GM21619 (cell line): Measurements from ENCODE around the gene GNL1.
"Not testable (repeated sequence)": the region's sequence is repeated elsewhere in the genome, so short reads cannot be mapped to it uniquely, and the experiment has no call there.

Experiments
- ATAC-seq: cut with Tn5 transposase; IDR thresholded peaks from one replicate; pipeline ENCODE4 v1.9.1; 2021; ENCODE audit not compliant: unreplicated experiment

The GNL1 gene

GRCh38 chr6:30533460-30534294, 22.6 kb downstream of the GNL1 start:
- ATAC-seq = no peak

DNA sequence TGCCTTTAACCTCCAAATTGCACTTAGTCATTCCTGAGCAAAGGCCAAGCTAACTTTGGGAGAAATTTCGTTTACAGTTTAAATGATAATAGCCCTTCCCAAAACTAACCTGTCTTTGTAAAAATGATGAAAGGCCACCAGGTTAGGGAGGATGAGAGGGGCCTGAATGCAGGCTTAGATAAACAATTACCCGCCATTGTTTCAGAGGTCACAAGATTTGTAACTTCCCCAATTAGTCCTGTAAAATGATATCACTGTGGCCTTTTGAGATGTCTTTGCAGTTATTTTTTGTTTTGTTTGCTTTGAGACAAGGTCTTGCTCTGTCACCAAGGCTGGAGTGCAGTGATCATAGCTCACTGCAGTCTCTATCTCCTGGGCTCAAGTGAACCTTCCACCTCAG, 26.3 kb downstream of the GNL1 start:
- ATAC-seq = no peak

GRCh38 chr6:30529349-30529875, 26.9 kb downstream of the GNL1 start:
- ATAC-seq = not testable (repeated sequence)

DNA sequence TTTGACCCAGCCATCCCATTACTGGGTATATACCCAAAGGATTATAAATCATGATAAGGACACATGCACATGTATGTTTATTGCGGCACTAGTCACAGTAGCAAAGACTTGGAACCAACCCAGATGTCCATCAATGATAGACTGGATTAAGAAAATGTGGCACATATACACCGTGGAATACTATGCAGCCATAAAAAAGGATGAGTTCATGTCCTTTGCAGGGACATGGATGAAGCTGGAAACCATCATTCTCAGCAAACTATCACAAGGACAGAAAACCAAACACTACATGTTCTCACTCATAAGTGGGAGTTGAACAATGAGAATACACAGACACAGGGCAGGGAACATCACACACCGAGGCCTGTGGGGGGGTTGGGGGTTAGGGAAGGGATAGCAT, 29.8 kb downstream of the GNL1 start:
- not testable (repeated sequence) for ATAC-seq

- ATAC-seq = not testable (repeated sequence)
These were observed 34.3 kb downstream of the GNL1 start for GRCh38 chr6:30521952-30522351.

- not testable (repeated sequence) for ATAC-seq
These were observed 35.2 kb downstream of the GNL1 start for GRCh38 chr6:30521082-30521481.

DNA sequence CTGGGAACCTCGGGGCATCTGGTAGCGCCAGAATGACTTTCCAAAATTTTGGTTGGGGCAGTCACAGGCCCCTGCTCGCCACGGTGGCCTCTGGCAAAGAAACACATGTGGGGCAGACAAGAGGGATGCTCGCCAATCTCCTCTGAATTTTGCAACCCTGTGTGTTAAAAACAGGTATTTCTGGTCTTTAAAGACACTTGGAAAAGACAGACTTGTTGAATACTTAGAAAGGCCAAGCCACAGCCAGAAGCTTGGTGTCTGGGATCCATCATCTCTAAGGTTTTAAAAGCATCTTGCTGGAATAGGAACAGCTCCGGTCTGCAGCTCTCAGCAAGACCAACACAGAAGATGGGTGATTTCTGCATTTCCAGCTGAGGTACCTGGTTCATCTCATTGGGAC, 35.8 kb downstream of the GNL1 start:
- no peak for ATAC-seq

DNA sequence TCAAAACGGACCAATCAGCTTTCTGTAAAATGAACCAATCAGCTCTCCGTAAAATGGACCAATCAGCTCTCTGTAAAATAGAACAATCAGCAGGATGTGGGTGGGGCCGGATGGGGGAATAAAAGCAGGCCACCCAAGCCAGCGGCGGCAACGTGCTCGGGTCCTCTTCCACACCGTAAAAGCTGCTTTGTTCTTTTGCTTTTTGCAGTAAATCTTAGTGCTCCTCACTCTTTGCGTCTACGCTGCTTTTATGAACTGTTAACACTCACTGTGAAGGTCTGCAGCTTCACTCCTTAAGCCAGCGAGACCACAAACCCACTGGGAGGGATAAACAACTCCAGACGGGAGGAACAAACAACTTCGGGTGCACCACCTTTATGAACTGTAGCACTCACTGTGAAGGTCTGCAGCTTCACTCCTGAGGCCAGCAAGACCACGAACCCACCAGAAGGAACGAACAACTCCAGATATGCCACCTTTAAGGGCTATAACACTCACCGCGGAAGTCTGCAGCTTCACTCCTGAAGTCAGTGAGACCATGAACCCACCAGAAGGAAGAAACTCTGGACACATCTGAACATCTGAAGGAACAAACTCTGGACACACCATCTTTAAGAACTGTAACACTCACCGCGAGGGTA, 37.7 kb downstream of the GNL1 start:
- ATAC-seq = not testable (repeated sequence)

DNA sequence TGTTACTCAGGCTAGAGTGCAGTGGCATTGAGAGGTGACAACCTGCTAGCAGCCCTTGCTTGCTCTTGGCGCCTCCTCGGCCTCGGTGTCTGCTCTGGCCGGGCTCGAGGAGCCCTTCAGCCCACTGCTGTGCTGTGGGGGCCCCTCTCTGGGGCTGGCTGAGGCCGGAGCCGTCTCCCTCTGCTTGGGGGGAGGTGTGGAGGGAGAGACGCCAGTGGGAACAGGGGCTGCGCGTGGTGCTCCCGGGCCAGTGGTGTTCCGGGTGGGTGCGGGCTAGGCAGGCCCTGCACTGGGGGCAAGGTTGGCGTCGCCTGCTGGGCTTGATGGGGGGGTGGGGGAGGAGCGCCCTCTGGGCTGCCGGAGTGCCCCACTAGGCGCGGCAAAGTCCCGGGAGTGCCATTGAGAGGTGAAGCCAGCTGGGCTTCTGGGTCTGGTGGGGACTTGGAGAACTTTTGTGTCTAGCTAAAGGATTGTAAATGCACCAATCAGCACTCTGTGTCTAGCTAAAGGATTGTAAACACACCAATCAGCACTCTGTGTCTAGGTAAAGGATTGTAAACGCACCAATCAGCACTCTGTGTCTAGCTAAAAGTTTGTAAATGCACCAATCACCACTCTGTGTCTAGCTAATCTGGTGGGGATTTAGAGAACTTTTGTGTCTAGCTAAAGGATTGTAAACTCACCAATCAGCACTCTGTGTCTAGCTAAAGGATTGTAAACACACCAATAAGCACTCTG, 38.4 kb downstream of the GNL1 start:
- not testable (repeated sequence) for ATAC-seq

DNA sequence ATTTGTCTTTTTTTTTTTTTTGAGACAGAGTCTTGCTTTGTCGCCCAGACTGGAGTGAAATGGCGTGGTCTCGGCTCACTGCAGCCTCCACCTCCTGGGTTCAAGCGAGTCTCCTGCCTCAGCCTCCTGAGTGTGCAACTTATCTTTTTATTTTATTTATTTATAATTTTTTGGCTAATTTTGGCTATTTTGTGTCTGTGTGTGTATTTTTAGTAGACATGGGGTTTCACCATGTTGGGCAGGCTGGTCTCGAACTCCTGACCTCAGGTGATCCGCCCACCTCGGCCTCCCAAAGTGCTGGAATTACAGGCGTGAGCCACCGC, 39.6 kb downstream of the GNL1 start:
- not testable (repeated sequence) for ATAC-seq

GRCh38 chr6:30515944-30516753, 40.1 kb downstream of the GNL1 start:
- peak; percentile 62 for ATAC-seq

- no peak for ATAC-seq
These were observed 41.2 kb downstream of the GNL1 start for GRCh38 chr6:30515106-30515505.

DNA sequence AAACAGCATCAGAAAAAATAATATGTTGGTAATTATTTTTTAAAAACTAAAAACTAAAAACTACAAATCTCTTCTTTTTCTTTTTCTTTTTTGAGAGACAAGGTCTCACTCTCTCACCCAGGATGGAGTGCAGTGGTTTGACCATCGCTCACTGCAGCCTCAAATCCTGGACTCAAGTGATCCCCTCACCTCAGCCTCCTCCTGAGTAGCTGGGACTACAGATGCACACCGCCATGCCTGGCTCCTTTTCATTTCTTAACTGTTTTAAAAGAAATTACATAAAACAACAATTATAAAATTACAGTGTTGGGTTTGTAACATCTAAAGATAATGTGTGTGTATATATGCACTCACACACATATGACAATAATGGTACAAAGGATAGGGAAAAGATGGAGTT, 42.8 kb downstream of the GNL1 start:
- ATAC-seq = no peak

- no peak for ATAC-seq
These were observed 45.1 kb downstream of the GNL1 start for GRCh38 chr6:30511169-30511546.

DNA sequence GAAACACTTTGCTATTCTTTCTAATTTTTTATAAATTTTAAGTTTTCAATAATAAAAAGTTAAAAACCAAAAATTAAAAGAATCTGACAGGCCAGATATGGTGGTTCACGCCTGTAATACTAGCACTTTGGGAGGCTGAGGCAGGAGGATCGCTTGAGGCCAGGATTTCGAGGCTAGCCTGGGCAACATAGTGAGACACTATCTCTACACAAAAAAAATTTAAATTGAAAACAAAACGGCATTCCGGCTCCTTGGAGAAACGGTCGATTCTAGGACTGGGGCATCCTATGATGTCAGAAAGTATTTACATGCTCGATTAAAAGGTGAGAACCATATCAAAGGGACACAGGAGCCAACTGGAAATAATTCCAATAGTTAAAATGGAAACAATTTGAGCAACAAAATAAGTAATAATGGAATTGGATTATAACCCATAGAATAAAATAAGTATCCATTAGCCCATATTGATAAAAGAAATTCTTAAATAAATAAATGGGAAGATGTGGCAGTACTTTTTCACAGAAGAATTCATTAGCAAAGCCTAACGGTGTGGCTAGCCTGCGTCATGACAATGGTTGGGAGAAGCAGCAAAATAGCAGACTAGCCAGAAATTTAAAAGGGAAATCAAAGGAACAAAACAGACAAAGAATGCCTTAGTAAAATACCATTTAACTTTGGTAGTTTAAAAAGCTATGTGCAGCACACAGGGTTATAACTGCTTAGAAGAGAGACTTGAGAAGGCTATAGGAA, 45.7 kb downstream of the GNL1 start:
- no peak for ATAC-seq

DNA sequence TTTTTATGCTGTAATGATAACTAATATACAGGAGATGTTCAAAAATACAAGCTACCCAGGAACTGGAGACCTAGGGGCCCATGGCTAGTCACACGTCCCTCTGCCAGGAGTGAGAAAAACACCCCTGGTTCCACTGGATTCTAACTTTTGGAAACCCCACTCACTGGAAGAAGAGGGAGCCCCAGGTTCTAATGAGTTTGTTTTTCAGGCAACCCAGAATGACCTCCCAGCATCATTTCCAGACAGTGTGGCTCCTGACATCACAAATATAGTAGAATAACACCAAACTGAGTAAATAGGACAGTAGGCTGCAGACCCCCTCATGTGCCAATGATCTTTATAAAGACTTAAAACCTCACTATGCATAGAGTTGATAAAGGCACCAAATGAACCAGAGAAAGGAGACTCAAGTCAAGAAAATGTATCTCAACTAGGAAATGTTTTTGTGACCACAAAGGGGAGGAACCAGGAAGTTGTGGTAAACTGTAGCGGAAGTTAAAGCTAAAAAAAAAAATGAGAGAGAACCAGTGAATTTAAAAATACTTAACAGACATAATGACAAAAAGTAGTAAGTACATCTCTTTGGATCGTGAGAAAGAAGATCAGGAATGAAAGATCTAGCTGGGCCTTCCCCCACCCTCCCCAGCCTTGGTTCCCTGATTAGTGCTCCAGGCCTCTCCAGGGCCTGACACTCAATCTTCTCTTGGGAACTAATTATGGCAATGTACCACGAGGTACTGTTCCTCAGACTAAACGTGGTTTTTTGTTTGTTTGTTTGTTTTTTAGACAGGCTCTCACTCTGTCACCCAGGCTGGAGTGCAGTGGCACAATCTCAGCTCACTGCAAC, 47.2 kb downstream of the GNL1 start:
- no peak for ATAC-seq

- ATAC-seq = no peak
These were observed 48.2 kb downstream of the GNL1 start for GRCh38 chr6:30507849-30508827.
